Stimulated activated CD4-positive, alpha-beta T cell treated with anti-CD3 and anti-CD28 coated beads, TNF-alpha, amount 100 ng/mL, for 4 hours (primary cell): ENCODE data around the gene TXNDC17.
"Not testable (repeated sequence)": the region's sequence is repeated elsewhere in the genome, so short reads cannot be mapped to it uniquely, and the experiment has no call there.

Source experiments
- DNase-seq, 3 experiments: peaks; one replicate each; pipeline ENCODE4 v3.0.0-alpha.2; 2020; ENCODE audit warnings: low read depth in 3 of 3

The TXNDC17 gene

DNA sequence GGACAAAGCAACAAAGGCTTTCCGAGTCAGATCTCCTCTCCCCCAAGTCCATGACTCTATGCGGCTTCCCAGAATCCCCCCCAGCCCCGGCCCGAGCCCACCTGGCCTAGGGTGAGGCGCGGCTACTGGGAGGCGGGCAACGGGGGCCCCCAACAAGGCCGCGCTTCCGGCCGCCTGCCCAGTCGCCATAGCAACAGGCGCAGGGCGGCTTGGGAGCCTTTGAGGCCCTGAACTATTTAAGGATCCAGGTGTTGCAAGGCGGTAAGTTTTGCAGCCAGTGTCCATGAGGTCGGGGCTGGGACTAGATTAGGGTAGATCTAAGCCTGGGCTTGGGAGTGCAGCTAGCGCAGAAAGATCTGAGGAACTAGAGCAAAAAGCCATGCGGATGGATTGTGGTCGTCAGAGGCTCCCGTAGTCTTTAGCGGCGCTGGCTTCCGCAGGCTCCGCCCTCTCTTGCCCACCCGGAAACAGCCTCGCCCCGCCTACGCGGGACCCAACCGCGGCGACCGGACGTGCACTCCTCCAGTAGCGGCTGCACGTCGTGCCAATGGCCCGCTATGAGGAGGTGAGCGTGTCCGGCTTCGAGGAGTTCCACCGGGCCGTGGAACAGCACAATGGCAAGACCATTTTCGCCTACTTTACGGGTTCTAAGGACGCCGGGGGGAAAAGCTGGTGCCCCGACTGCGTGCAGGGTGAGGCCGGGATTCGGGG lies at the start of gene TXNDC17, which contains the start of gene KIAA0753:
TSS of gene TXNDC17 (plus strand) at position 525 of the 711 bp plus-strand sequence. CDS start at position 548, 23 bp downstream.
TSS of gene KIAA0753 (minus strand) at position 176 of the 711 bp plus-strand sequence. CDS start 5,608 bp downstream, outside the sequence.
- peak; percentile 77 to 90 (median 83) for DNase-seq

DNA sequence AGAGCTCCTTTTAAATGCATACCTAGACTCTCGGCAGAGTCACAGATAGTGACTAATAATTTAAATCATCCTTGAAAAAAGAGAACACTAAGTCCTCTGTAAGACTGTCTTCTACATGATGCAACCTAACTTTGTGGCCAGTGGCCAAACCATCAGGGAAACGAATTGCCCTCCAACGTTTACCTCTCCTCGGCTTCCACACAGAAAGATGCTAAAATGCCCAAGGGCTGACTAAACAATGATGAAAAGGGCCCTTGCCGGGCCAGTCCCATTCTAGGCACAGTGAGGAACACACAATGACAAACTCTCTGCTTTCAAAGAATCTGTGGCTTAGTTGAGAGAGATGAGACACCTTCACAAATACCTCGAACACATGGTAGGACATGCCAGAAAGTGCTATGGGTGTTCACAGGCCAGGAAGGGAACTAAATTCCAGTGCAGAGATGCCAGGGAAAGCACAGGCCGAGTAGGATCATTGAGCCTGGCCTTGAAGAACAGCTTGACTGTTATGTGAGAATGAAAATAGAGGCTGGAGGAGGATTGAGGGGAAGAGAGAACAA lies 49.2 kb upstream of the TXNDC17 start:
- DNase-seq, result no peak

DNA sequence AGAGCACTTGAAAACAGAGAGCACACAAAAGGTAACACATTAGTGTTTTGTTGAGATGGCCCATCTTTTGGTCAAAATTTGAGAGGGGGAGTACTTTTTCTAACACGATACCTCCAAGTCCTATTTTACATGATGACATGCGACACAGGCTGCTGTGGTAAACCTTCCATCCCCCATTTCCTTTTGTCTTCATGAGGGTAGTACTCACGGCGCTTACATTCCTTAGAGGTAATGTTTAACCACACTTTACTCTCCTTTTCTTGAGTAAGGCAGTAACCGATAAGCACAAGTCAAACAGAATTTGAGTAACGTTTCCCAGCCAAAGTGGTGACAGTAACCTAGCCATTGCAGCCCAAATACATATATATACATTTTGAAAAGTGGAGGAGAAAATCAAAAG lies 48.7 kb upstream of the TXNDC17 start:
- DNase-seq, result no peak

DNA sequence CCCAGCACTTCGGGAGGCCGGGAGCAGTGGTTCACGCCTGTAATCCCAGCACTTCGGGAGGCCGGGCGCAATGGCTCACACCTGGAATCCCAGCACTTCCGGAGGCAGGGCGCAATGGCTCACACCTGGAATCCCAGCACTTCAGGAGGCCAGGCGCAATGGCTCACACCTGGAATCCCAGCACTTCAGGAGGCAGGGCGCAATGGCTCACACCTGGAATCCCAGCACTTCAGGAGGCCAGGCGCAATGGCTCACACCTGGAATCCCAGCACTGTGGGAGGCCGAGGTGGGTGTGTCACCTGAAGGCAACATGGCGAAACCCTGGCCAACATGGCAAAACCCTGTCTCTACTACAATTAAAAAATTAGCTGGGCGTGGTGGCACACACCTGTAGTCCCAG lies 47.5 kb upstream of the TXNDC17 start:
- not testable (repeated sequence) for DNase-seq

DNA sequence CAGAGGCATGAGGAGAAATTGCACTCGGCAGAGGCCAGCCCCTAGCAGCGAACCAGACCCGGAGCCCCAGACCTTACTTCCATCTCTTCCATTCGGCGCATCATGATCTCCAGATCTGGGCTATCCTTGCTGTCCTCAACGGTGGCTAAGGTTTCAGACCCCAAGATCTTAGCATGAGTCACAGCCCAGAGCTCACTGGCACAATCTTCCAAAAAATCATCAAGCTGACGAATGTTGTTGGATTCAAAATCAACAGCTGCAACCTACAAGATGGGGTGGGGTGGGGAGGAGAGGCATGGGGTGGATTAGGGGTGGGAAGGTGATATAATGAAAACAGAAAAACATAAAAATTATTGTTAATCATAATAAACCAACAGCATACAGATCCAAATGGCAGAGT lies 44.8 kb upstream of the TXNDC17 start:
- DNase-seq, result no peak

DNA sequence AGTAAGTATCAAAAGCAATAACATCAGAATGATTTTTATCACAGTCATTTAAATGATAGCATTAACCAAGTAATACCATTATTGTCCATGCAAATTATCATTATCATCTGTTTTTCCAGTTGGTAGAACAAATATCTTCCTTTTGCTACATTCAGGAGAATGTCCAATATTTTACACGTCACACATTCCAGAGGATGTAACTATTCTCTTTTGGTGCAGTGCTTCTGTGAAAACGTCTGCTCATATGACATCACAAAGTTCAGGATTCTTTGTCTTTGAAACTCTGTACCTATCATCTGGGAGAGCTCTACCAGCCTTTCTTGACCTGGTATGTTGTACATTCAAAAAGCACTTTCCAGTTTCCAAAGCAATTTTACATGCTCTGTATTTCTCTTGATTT lies 44.3 kb upstream of the TXNDC17 start:
- no peak for DNase-seq

DNA sequence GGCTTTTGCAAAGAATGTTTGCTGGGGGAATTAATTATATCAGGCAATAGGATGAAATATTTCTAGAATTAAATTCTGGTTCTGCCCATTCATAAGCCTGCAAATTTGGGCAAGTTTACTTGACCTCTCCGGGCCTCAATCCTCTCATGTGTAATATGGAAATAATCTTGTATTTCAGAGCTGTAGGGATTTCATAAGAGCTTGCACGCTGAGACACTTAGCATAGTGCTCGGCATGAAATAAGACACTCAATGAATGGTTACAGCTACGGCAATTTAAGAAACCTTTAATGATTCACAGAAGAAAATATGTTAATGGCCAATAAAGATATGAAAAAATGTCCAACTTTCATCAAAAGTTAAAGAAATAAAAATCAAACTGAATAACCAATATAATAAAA lies 43.9 kb upstream of the TXNDC17 start:
- no peak for DNase-seq

DNA sequence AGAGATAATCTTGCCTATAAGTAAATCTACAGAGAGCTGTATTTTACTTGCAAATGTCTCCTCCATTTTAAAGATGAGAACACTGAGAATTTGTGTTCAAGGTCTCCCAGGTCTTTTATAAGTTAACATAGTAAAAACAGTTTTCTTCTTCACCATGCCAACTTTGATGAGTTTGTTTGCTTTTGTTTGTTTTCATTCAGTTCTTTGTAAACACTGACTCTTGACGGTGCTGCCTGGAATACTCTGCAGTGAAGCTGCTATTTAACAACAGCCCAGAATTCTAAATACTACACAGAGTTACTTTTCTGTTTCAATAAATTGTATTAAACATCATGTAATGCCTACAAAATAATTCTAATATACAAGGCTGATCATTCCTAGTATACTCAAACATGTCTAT lies 43.1 kb upstream of the TXNDC17 start:
- no peak for DNase-seq

DNA sequence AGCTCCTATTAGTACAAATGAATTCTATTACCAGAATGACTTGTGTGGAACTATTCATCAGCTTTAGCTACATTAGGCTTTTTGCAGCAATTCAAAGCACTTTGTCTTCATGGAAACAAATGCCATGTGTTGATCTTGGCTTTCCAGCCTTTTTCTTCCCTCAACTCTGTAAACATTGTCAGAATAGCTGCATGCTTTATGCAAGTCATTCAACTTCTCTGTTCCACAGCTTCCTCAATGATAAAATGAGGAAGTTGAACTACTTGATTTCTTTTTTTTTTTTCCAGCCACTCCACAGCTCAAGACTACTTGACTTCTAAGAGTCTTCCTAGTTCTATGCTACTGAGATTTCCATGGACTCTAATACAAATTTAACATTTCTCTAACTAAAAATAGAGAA lies 41.5 kb upstream of the TXNDC17 start:
- no peak for DNase-seq

DNA sequence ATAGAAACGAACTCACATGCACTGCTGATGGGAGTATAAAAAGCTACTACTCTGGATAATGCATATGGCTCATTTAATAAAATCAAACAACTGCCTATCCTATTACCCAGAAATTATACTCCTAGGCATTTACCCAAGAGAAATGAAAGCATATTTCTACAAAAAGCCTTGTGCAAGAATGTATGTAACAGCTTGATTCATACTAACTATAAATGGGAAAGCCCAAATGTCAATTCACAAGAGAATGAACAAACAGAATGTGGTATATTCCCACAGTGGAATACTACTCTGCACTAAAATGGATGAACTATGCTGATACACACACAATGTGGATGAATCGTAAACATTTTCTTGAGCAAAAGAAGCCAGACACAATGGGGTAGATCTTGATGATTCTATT lies 38.7 kb upstream of the TXNDC17 start:
- no peak for DNase-seq

DNA sequence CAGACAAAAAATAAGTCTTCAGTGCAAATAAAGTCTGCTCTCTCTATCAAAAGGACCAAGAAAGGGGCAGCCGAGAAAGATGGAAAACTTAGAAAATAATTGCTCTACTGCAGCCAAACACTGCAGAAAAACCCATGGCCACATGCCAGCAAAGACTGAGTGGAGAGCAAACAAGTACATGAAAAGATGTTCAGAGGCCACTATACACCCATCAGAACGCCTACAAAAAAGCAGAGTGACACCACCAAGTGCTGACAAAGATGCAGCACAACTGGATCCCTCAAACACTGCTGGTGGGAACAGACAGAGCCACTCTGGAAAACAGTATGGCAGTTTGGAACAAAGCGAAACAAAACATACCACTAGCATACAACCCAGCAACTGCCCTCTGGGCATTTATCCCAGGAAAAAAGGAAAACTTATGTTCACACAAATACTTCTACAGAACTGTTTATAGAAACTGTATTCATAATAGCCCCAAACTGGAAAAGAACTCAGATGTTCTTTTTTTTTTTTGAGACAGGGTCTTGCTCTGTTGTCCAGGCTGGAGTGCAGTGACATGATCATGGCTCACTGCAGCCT lies 37.0 kb upstream of the TXNDC17 start:
- no peak for DNase-seq

DNA sequence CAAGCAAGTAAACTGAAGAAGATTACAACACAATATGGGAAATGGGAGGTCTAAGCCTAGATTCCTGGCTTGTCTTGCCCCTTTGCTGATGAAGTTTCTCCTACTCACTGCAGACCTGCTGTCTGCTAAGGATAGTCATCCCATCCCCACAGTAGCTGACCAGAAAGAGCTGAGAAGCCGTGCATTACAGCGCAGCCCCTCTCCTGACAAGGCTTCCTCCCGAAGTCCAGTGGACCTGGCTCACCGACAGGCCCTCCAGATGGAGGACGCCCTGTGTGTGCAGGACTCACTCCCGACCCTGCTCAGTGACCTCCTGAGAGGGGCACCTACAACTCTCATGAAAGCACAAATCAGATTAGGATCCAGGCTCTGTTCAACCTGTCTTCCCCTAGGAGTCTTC lies 35.7 kb upstream of the TXNDC17 start:
- no peak for DNase-seq

DNA sequence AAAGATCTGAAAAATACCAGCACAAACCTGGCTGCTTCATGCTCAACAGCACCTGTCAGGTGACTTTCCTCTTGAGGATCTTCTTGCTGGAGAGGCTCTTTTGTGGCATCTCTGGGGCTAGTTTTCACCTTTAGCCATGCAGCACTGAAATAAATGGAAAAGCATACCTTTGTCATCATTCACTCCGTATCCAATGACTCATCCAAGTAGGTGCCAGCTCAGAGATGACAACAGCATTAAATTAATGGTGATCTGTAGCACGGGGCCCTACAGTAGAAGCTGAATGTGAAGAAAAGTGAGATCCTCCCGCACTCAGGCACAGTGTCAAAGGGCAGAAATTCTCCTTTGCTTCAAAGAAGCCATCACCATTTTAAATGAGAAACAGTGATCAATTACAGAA lies 32.5 kb upstream of the TXNDC17 start:
- DNase-seq, result no peak

DNA sequence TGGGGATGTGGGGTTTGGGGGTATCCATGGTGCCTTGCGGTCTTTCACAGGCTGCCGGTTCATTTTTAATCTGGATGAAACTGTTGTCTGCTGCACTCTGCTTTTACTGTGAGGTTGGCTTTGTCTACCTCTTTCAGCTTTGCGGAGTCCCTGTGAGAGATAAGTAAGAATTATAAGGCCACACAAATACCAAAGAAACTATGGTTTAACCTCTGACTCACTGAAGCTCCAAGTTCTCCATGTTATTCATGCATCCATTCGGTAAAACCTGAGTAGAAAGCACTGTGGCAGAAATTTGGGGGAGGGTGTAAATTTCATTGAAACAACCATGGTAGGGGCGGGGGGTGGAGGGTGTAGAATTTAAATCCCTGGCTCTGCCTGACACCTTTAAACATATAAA lies 30.8 kb upstream of the TXNDC17 start:
- no peak for DNase-seq

DNA sequence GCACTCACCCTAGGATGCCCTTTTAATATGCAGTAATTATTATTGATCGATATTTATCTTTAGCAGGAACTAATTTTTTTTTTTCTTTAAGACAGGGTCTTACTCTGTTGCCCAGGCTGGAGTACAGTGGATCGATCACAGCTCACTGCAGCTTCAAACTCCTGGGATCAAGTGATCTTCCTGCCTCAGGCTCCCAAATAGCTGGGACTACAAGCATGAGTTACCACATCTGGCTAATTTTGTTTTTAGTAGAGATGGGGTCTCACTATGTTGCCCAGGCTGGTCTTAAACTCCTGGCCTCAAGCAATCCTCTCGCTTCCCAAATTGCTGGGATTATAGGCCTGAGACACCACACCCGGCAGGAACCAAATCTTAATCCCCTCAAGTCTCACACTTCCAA lies 29.6 kb upstream of the TXNDC17 start:
- no peak for DNase-seq

DNA sequence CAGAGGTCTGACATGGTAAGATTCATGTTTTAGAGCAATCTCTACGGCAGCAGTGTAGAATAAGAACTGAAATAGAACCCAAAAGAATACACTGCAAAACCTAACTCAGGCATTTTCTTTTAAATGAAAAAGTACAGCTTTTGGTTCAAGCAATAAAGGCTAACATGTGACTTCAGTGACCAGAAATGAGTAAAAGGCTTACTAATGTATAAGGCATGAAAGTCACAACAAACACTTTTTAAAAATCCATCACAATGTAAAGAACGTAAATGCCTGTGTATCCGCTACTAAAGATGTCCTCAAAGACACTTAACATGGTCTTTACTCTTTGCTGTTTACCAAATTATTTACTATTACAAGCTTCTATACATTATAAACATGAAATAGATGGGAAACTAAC lies 16.9 kb upstream of the TXNDC17 start:
- DNase-seq, result no peak

DNA sequence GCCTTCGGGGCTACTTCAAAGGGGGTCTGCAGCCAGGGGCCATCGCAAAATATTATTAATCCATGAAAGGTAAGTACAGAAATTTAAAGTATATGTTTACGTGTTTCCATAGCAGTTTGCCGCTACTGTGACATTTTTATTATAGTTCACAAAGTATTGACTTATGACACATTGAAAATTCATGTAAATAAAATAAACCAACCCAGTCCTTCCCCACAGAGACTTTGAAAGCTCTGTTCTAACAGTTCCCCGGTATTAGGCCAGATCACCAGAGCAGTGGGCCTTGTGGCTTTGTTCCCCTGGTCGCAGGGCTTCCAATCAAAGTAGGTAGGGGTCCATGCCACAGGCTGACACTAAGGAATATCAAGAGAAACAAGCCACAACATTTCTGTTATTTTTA lies 14.2 kb upstream of the TXNDC17 start:
- DNase-seq, result no peak

DNA sequence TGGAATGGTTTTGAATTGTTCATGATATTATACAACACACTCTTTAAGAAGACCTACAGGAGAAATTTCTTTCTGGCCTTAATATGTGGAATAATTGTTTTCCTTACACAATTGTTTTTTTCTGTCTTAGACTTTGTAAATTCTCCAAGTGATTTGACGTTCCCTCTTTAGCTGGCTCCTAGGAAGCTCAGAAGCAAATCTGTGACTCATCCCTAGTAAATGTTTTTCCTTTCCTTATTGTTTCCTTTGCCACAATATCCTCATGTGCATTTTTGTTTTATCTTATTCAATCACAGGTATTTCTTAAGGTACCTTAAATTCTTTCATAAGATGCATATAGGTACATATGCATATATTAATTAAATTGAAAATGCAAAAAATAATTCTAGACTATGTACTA lies 13.8 kb upstream of the TXNDC17 start:
- DNase-seq, result no peak

DNA sequence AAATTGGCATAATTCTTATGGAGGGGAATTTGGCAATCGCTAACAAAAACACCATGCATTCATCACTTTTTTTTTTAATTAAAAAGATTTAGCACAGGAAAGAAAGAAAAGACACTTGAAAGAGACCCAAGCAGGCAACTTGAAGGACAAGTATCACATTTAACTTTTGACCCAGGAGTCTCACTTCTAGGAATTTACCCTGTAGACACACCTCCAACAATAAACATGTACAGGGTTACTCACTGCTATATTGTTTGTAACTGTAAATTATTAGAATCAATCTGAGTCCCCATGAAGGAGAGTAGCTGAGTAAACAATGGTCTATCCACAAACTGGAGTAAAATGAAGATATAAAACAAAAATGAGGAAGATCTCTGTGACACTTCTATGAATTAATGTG lies 10.5 kb upstream of the TXNDC17 start:
- no peak for DNase-seq

DNA sequence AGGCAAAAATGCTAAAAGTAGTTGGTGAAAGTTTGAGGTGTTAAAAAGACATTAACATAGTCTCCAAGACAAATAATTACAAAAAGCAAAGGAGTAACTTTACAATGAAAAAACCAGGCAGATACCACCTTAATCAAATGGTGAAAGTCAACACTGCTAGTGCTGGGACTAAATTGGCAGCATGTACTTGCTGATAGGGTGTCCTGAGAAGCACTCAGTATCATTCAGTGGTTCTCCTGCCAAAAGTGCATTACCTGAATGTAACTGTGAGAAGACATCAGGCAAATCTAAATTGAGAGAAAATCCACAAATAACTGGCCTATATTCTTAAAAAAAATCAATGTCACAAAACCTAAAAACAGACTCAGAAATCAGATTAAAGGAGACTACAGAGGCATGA lies 8.3 kb upstream of the TXNDC17 start:
- no peak for DNase-seq

DNA sequence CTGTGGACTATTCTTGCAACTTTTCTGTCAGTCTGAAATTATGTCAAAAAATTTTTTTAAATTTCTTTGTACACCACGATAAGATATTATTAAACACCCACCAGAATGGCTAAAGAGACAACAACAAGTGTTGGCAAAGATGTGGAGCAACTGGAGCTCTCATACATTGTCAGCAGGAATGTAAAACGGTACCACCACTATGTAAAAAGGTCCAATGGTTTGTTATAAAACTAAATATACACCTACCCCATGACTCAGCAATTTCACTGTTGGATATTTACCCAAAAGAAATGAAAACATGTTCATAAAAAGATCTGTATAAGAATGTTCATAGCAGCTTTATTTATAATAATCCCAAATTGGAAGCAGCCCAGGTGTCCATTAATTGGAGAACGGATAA lies 7.6 kb upstream of the TXNDC17 start:
- DNase-seq, result no peak

DNA sequence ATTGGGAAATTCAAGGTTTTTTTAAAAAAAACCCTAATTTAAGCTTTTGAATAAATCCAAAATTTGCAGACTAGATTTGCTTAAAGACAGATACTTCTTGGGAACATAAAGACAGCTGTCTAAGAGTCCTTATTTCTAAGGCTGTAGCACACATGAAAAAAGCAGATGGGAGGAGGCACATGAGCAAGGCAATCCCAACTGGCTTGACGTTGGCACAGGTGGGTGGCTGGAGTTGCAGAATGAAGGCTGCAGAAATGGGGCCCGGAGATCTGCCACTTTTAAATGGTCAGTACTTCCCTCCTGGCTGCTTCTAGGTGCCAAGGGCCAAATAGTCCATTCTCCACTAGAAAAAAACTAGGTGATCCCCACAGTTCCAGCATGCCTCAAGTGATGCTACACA lies 4.8 kb upstream of the TXNDC17 start:
- DNase-seq, result no peak
